Measurements from ENCODE around the gene ATP8A2. TPM values are rescaled to one million over a fixed set of nuclear protein-coding genes. Genes with fewer than 3 reads are reported as not detected.
"Not testable (repeated sequence)": the region's sequence is repeated elsewhere in the genome, so short reads cannot be mapped to it uniquely, and the experiment has no call there.

Gene ATP8A2
- total RNA-seq, 1 experiment from 2014 or later: not detected

DNA sequence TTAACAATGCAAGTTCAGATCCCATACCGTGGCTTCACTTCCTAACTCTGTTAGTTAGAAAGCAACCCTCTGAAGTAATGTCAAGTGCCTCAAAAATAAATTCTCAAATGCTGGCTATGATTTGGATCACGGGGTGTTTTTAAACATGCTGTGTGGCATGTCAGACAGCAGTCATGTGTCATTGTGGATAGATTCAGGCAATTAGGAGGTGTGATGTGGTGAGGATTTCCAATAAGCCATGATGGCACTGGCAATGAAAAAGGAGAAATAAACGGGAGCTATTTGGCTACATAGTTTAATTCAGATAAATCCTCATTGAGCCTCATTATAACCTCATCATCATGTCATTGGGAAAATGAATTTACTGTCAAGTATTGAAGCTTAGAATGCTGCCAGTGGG is 130.3 kb downstream of the ATP8A2 start:
- DNase-seq (ENCODE audit: low read depth): no peak
- in situ Hi-C loops (cut with HindIII; ENCODE audit: low pct_unique_long_range_greater_than_20kb, low sequenced_read_pairs): no loop called here

DNA sequence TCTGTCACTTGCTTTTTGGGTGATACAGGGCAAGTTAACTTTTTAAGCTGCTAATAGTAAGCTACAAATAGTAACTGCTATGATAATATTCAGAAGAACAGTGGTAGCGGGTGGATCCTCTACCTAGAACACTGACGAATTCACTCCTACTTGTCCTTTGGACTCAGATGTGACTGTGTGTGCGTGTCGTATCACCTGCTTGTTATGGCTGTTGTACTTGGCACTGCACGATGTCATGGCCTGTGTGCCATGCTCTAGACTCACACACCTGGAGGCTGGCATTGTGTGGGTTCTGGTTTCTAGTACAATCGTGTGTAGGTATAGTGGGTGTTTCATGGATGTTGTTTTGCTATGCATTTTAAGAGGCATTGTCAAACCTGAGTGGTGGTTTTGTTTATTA is 130.8 kb downstream of the ATP8A2 start:
- no peak for DNase-seq (ENCODE audit: low read depth)
- in situ Hi-C loops (cut with HindIII; ENCODE audit: low pct_unique_long_range_greater_than_20kb, low sequenced_read_pairs): no loop called here

DNA sequence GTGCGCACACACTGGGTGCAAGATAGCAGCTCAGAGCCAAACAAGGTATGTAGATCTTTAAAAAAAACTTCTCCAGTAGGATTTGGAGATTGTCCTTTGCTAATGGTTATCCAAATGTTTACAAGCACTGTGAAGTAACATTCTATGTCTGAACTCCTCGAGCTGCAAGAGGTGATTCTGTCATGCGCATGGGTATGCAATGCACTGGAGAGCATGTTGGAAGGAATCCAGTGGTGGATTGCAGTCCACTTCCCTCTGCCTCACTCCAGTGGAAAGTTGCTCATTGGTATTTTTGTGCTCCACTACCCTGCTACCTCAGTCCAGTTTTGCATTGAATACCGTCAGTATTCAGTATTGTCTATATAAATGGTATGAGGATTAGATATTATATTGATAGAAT is 132.1 kb downstream of the ATP8A2 start:
- in situ Hi-C loops (cut with HindIII; ENCODE audit: low pct_unique_long_range_greater_than_20kb, low sequenced_read_pairs): no loop called here
- DNase-seq (ENCODE audit: low read depth): no peak

DNA sequence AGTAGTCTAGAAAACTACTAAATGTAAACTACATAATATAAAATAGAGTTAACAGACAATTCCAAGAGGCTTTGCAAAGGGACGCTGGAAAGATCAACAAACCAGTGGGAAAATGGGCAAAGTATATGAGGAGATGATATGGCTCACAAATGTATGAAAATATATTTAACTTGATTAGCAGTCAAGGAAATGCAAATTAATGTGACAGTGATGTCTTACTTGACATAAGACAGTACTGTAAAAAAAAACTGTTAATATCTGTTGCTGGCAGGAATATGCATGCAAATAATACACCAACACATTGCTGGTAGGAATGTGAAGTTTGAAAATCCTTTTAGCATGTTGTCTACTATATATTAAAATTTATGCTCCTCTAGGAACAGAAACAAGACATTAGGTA is 136.1 kb downstream of the ATP8A2 start:
- in situ Hi-C loops (cut with HindIII; ENCODE audit: low pct_unique_long_range_greater_than_20kb, low sequenced_read_pairs): no loop called here
- no peak for DNase-seq (ENCODE audit: low read depth)

DNA sequence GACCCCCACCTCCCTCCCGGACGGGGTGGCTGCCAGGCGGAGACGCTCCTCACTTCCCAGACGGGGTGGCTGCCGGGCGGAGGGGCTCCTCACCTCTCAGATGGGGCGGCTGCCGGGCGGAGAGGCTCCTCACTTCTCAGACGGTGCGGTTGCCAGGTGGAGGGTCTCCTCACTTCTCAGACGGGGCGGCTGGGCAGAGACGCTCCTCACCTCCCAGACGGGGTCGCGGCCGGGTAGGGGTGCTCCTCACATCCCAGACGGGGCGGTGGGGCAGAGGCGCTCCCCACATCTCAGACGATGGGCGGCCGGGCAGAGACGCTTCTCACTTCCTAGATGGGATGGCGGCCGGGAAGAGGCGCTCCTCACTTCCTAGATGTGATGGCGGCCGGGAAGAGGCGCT is 141.3 kb downstream of the ATP8A2 start:
- DNase-seq (ENCODE audit: low read depth); in situ Hi-C loops (cut with HindIII; ENCODE audit: low pct_unique_long_range_greater_than_20kb, low sequenced_read_pairs): not testable (repeated sequence)

DNA sequence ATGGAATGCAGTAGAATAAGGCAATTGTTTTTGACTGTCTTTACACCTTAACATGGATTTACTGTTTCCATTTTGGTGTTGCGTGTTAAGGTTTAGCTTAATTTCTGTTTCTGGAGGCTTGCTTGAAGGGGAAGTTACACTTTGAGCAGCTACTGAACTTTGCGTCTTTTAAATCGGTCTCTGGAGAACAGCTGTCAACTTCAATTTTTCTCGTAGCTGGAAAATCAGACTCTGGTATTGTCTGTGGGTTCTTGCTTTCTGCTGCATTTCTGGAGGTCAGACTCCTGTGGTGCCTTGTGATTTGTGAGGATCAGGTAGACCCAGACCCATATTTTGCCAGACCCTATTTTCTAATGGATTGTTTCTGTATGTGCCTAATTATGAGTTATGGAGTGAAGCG is 146.7 kb downstream of the ATP8A2 start:
- DNase-seq (ENCODE audit: low read depth): no peak
- in situ Hi-C loops (cut with HindIII; ENCODE audit: low pct_unique_long_range_greater_than_20kb, low sequenced_read_pairs): no loop called here

DNA sequence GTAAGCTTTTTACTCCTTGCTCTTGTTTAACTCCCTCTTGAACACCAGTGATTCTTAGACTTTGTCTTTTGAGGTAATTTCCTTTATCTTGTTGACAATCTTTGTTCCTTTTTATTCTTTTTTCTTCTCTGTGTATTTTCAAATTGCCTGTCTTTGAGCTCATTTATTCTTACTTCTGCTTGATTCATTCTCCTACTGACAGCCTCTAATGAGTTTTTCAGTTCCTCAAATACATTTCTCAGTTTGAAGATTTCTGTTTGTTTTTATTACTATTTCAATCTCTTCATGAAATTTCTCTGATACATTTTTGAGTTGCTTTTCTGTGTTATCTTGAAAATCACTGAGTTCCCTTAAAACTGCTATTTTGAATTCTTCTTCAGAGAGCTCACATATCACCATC is 154.1 kb downstream of the ATP8A2 start:
- DNase-seq (ENCODE audit: low read depth): no peak
- in situ Hi-C loops (cut with HindIII; ENCODE audit: low pct_unique_long_range_greater_than_20kb, low sequenced_read_pairs): no loop called here

DNA sequence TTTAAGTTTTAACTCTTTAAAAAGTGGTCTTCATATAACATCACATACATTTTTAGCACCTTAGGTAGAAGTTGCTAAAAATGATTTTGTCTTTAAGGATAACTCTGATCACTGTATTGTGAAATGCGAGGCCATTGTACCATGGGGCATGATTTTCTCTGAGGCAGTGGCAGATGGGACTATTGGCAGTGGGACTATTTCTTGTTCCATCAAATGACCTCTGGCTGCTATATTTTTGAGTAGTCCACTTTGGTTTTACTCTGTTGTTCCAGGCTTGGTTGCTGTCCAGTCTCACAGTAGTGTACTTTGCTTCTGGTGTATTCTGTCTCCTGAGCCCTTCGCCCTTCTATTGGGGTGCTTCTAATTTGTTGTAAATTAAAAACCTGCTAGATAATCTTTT is 156.5 kb downstream of the ATP8A2 start:
- DNase-seq (ENCODE audit: low read depth): no peak
- in situ Hi-C loops (cut with HindIII; ENCODE audit: low pct_unique_long_range_greater_than_20kb, low sequenced_read_pairs): no loop called here

DNA sequence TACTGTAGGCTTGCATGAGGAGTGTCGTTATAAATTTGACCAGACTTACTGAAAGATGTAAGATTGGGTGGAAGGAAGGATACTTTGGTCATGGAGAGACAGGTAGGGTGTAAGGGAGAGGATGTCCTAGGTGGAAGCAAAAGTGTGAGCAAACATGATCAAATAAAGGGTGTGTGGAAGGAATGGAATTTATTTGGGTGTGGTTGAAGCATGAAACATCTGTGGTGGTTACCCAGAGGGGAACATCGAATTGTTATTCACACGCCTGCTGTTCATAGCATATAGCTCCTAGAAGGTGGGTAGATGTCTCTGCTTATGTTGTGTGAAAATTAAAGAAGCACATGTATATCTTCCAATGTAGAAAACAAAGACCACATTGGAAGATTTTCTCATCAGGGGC is 157.7 kb downstream of the ATP8A2 start:
- in situ Hi-C loops (cut with HindIII; ENCODE audit: low pct_unique_long_range_greater_than_20kb, low sequenced_read_pairs): no loop called here

DNA sequence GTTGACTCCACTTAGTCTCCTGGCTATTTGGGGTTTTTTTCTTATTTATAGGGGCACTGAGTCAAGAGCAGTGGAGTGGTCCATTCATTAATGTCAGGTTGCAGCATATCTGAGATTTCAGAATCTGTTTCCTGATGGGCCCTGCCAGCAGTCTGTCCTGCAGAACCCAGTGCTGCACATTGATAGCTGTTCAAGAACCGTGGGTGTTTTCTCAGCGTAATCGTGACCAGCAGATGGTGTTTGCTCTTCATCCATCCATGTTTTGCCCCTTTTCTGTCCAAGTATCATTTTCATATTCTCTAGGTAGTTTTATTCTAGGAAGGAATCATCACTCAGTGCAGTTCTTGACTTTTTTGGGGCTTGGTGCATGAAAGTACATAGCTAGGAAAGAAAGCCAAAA is 166.5 kb downstream of the ATP8A2 start:
- DNase-seq (ENCODE audit: low read depth): no peak
- in situ Hi-C loops (cut with HindIII; ENCODE audit: low pct_unique_long_range_greater_than_20kb, low sequenced_read_pairs): no loop called here

More for the DNA sequence above, 157.7 kb downstream of the ATP8A2 start:
- DNase-seq (ENCODE audit: low read depth): no peak

DNA sequence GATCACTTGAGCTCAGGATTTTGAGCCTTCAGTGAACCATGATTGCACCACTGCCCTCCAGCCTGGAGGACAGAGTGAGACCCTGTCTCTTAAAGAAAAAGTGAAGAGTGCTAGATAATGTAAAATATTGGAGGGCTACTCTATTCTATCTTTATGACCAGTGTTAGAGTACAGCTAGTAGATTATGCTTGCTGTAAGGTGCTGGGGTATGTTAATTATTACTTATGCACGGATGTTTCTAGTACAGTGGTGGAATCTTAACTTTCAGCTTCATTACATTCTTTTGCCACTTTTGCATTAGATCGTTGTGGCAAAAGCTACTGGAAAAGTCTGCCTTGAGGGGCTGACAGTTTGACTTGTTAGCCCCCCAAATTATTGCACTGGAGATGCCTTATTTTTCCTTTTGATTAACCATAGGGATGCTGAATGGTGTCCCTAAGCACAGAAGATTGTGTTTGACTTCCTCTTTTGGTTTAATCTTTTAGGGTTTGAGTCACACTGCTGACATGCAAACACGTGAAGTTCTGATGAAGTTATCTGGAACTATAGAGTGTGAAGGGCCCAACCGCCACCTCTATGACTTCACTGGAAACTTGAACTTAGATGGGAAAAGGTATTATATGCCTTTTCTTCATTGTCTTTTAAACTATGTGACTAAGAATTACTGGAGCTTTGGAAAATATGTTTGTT is 169.8 kb downstream of the ATP8A2 start:
- in situ Hi-C loops (cut with HindIII; ENCODE audit: low pct_unique_long_range_greater_than_20kb, low sequenced_read_pairs): no loop called here
- DNase-seq (ENCODE audit: low read depth): peak; percentile 12

DNA sequence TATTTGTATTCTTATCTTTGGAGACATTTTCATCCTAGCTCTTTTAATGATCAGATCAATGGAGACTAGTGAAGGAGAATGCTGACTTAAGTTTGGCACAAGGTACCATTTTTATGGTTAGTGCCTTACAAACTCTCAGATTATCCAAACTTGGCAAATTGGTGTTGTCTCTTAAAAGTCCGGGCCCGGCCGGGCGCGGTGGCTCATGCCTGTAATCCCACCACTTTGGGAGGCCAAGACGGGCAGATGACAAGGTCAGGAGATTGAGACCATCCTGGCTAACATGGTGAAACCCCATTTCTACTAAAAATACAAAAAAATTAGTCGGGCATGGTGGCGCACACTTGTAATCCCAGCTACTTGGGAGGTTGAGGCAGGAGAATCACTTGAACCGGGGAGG is 177.2 kb downstream of the ATP8A2 start:
- in situ Hi-C loops (cut with HindIII; ENCODE audit: low pct_unique_long_range_greater_than_20kb, low sequenced_read_pairs); DNase-seq (ENCODE audit: low read depth): not testable (repeated sequence)

DNA sequence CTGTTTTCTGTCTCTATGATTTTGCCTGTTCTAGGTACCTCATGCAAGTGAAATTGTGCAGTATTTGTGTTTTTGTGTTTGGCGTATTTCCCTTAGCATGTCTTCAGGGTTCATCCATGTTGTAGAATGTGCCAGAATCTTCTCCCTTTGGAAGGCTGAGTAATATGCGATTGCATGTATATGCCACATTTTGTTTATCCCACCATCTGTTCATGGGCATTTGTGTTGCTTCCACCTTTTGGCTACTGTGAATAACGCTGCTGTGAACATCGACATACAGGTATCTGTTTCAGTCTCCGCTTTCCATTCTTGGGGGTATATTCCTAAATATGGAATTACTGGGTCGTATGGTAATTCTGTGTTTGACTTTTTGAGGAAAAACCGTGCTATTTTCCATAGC is 190.0 kb downstream of the ATP8A2 start:
- DNase-seq (ENCODE audit: low read depth): no peak
- in situ Hi-C loops (cut with HindIII; ENCODE audit: low pct_unique_long_range_greater_than_20kb, low sequenced_read_pairs): no loop called here

DNA sequence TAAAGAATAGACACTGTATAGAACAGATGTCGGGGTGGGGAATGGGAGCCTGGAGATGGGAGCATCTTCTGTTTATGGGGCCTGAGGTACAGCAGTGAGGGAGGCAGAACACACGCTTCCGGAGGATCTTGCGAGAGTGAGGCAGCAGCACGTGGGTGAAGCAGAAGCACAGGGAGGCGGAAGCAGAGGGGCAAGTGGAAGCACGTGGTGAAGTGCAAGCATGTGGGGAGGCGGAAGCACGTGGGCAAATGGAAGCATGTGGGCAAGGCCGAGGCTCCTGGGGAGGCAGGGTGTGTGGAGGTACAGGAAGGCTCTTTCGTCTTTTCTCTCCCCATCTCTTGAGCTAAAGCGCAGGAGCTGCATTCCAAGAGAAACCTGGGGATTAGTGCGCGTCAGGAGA is 198.4 kb downstream of the ATP8A2 start:
- DNase-seq (ENCODE audit: low read depth): no peak
- in situ Hi-C loops (cut with HindIII; ENCODE audit: low pct_unique_long_range_greater_than_20kb, low sequenced_read_pairs): no loop called here

DNA sequence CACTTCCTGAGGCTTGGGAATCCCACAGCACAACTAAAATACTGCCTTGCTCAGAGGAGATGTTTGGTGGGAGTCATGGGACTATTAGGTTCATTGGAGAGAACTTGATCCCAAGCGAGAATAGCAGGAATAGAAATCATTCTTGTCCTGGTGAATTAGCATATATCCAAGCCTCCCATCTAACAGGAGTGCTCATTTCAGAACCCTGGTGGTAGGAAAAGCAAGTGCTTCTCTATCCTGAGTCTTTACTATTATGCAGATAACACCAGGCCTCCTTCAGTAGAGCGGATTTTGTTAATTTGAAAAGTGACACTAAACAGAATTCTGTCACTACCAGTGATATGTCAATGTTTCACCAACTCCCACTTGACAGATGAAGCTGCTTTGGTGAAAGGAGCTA is 199.5 kb downstream of the ATP8A2 start:
- in situ Hi-C loops (cut with HindIII; ENCODE audit: low pct_unique_long_range_greater_than_20kb, low sequenced_read_pairs): no loop called here
- no peak for DNase-seq (ENCODE audit: low read depth)

DNA sequence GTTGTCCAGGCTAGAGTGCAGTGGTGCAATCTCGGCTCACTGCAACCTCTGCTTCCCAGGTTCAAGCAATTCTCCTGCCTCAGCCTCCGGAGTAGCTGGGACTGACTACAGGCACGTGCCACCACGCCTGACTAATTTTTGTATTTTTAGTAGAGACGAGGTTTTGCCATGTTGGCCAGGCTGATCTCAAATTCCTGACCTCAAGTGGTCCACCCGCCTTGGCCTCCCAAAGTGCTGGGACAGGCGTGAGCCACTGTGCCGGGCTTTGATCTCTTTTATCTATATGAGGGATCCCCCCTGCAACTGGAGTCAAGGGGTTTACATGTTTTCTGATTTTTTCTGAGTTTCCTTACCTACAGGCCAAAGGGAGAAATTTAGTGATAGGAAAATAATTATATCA is 200.4 kb downstream of the ATP8A2 start:
- DNase-seq (ENCODE audit: low read depth); in situ Hi-C loops (cut with HindIII; ENCODE audit: low pct_unique_long_range_greater_than_20kb, low sequenced_read_pairs): not testable (repeated sequence)

DNA sequence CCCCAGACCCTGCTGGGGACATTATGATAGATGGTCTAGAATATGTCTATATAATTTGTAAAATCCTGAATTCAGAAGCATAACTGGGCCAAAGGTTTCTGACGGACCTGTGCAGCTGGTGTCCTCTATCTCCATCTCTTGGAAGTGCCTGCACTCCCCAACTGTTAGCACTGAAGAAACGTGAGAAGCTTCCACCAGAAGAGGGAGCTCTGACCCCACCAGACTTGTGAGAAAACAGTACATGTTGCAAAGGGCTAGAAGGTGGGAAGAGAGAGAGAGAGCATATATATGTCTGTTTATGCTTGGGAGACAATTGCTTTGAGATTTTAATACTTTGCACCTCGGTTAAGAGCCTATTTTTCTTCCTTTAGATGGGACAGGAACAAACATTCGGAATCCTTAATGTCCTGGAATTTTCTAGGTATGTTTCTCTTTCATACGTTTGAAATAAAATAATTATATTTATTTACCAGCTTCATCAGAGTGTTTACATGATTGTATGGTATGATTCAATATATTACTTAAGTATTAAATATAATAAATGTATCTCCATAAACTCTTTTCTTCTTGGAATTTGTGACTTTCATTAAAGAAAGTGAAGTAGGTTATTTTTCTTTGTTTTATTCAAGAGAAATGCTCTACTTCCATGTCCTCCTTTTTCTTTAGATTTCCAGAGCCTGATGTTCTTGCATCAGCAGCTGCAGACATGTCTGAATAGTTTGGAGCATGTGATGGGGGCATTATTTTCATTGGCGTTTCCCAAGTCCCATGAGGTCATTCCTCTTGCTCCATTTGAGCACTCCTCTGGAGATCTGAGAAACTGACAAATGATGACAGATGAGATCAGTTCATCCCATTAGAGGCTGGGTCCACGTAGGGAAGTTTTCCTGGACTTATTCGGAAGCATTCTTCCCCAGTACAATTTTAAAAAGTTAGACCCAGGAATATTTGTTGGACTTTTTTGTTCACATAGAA is 202.9 kb downstream of the ATP8A2 start:
- in situ Hi-C loops (cut with HindIII; ENCODE audit: low pct_unique_long_range_greater_than_20kb, low sequenced_read_pairs): no loop called here
- peak; percentile 86 for DNase-seq (ENCODE audit: low read depth)

DNA sequence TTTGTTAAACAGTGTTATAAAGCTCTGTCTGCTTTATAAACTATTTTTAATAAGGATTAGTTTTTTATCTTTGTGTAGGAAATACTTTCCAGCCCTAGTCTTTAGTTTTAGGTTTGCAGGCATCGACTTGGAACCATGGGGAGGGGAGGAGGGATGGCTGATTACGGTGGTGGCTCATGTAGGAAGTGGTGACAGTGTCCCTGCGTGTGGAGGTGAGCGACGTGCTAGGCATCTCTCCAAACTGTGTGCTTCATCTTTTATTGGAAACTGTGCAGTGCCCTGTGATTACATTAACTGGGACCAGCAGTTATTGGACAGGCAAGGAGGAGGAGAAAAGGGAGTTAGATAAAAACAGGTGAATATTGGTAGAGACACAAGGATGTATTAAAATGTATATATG is 203.8 kb downstream of the ATP8A2 start:
- DNase-seq (ENCODE audit: low read depth): no peak
- in situ Hi-C loops (cut with HindIII; ENCODE audit: low pct_unique_long_range_greater_than_20kb, low sequenced_read_pairs): no loop called here

DNA sequence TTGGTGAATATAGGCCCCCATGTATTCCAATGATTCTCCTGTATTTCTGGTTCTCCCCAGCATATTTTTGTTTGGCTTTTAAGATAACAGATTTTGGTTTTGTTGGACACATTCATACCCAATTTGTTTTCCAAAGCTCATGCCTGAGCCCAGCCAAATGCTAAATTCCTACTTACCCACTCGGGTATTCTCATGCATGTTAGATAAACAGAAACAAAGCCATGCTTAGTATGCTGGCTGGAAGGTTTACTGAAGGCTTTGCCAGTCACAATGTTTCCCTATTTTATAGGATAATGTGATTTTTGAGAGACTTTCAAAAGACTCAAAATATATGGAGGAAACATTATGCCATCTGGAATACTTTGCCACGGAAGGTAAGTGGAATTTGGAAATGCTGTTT is 206.8 kb downstream of the ATP8A2 start:
- in situ Hi-C loops (cut with HindIII; ENCODE audit: low pct_unique_long_range_greater_than_20kb, low sequenced_read_pairs): no loop called here
- DNase-seq (ENCODE audit: low read depth): no peak
